Type B pancreatic cell (in vitro differentiated cells): ENCODE measurements around the gene CPD. TPM values are rescaled to one million over a fixed set of nuclear protein-coding genes. Genes with fewer than 3 reads are reported as not detected.

Experiments used
- DNase-seq: peaks from one replicate; pipeline ENCODE4 v3.0.0; 2021; ENCODE audit warnings: mixed read lengths; ENCODE audit not compliant: unreplicated experiment; ENCODE audit errors: extremely low spot score
- H3K27ac Mint-ChIP-seq: 2 replicates; pipeline ENCODE4 v1.8.0; 2021; ENCODE audit warnings: mild to moderate bottlenecking, mixed read lengths
- H3K27me3 Mint-ChIP-seq: 2 replicates; pipeline ENCODE4 v1.8.0; 2021; ENCODE audit warnings: mixed read lengths
- H3K36me3 Mint-ChIP-seq: 2 replicates; pipeline ENCODE4 v1.8.0; 2021; ENCODE audit warnings: mixed read lengths
- H3K4me1 Mint-ChIP-seq: one replicate; pipeline ENCODE4 v1.8.0; 2021; ENCODE audit warnings: mixed read lengths; ENCODE audit not compliant: unreplicated experiment
- H3K4me3 Mint-ChIP-seq: 2 replicates; pipeline ENCODE4 v1.8.0; 2021; ENCODE audit warnings: mild to moderate bottlenecking, mixed read lengths
- H3K9me3 Mint-ChIP-seq: 2 replicates; pipeline ENCODE4 v1.8.0; 2021; ENCODE audit warnings: mixed read lengths
- total RNA-seq: library from RNA; stranded (reverse); gene quantifications from 2 replicates; pipeline ENCODE4 v1.2.1, GENCODE V29; 2021; ENCODE audit warnings: low replicate concordance
- TF ChIP-seq, protein P1 (sequence below): fragments of 200-600 bp; sonication (generic); conservative IDR thresholded peaks from 2 replicates; pipeline ENCODE4 v1.5.0; 2021; ENCODE audit warnings: antibody characterized with exemption, mild to moderate bottlenecking

The CPD gene
- total RNA-seq, 1 donor from 2014 or later = 71.2 TPM

DNA sequence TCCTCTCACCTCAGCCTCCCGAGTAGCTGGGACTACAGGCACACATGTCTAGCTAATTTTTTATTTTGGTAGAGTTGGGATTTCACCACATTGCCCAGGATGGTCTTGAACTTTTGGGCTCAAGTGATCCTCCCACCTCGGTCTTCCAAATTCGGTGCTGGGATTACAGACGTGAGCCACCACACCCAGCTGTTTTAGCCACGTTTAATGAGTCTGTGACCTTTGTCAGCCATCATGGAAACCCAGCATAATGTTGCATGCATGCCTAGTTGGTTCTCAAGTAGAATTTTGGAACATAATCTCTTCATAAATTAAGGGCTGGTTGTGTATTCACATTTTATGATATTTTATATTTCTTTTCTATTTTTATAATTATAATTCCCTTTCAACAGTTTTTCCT lies 140.4 kb downstream of the CPD start:
- H3K4me3 Mint-ChIP-seq = no peak overlapping the region
- DNase-seq = no peak
- H3K9me3 Mint-ChIP-seq = no peaks in the 10 kb centered on the region
- H3K27me3 Mint-ChIP-seq = no peaks in the 10 kb centered on the region
- H3K36me3 Mint-ChIP-seq = peaks cover 39% of the 10 kb centered on the region
- peaks cover 8% of the 10 kb centered on the region for H3K4me1 Mint-ChIP-seq
- H3K27ac Mint-ChIP-seq = no peak overlapping the region
- TF ChIP-seq, protein P1, sequence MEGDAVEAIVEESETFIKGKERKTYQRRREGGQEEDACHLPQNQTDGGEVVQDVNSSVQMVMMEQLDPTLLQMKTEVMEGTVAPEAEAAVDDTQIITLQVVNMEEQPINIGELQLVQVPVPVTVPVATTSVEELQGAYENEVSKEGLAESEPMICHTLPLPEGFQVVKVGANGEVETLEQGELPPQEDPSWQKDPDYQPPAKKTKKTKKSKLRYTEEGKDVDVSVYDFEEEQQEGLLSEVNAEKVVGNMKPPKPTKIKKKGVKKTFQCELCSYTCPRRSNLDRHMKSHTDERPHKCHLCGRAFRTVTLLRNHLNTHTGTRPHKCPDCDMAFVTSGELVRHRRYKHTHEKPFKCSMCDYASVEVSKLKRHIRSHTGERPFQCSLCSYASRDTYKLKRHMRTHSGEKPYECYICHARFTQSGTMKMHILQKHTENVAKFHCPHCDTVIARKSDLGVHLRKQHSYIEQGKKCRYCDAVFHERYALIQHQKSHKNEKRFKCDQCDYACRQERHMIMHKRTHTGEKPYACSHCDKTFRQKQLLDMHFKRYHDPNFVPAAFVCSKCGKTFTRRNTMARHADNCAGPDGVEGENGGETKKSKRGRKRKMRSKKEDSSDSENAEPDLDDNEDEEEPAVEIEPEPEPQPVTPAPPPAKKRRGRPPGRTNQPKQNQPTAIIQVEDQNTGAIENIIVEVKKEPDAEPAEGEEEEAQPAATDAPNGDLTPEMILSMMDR = no peak

Other genes starting within 250 kb of the CPD start
- gene SLC6A4, start 143.2 kb upstream of the CPD start, total RNA-seq = 9.4 and 34.7 TPM in 2 replicates
- gene BLMH, start 87.0 kb upstream of the CPD start, total RNA-seq = 28.3 and 58.2 TPM in 2 replicates
- gene TMIGD1, start 44.9 kb upstream of the CPD start, total RNA-seq = 0.24 TPM in 1 of 2 replicates, not detected in the other
- gene GOSR1, start 98.5 kb downstream of the CPD start, total RNA-seq = 53.2 and 61.6 TPM in 2 replicates